Measurements from ENCODE around the gene RGS3. TPM values are rescaled to one million over a fixed set of nuclear protein-coding genes. Genes with fewer than 3 reads are reported as not detected.

RGS3 gene
- polyA plus RNA-seq, 3 donors from 2014 or later, result 76.9 to 230 (median 90.7) TPM

- Mint-ChIP-seq H3K9me3 (no peaks in the 10 kb centered on the region), H3K27me3 (ENCODE audit: low read depth in 3 of 3) (peaks cover 8 to 19% (median 18%) of the 10 kb centered on the region in 3 donors), H3K27ac (peak overlapping the region; percentile 83 to 95 (median 92)), H3K36me3 (peaks cover 3 to 6% (median 5%) of the 10 kb centered on the region in 3 donors), H3K4me3 (peak overlapping the region; percentile 66 to 74 (median 71)), H3K4me1 (peaks cover 77 to 82% of the 10 kb centered on the region in 2 donors)
- DNase-seq, result no peak
Observed at GRCh38 chr9:113513536-113513935, 50.0 kb downstream of the RGS3 start.

DNA sequence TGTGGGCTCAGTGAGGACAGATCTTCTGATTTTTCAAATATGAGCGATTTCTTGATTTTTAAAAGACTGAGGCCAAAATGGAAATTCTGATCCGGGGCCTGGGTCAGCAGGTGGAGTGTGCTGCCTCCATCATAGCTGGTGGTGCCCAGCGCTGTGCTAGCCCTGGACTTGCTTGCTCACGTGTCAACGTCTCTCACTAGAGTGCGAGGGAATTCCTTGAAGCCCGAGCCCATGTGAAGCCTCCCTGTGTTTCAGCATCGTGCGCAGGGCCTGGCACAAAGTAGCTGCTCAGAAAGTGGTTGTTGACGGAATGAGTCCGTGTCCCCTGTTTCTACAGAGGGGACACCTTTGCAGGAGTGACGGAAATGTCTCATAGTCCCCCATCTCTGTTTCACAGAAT is 50.5 kb downstream of the RGS3 start:
- peaks cover 8 to 21% (median 21%) of the 10 kb centered on the region in 3 donors for H3K27me3 Mint-ChIP-seq (ENCODE audit: low read depth in 3 of 3)
- no peaks in the 10 kb centered on the region for H3K9me3 Mint-ChIP-seq
- no peak for DNase-seq
- H3K27ac Mint-ChIP-seq, result peak overlapping the region in 3 of 6 donors; percentile 76 to 91 (median 90)
- peaks cover 8 to 11% (median 10%) of the 10 kb centered on the region in 3 donors for H3K36me3 Mint-ChIP-seq
- H3K4me1 Mint-ChIP-seq, result peaks cover 82 to 84% of the 10 kb centered on the region in 2 donors
- H3K4me3 Mint-ChIP-seq, result peak overlapping the region; percentile 66 to 74 (median 71)

- Mint-ChIP-seq H3K27me3 (ENCODE audit: low read depth in 3 of 3) (peaks cover 8 to 24% (median 21%) of the 10 kb centered on the region in 3 donors), H3K36me3 (peaks cover 13 to 15% (median 13%) of the 10 kb centered on the region in 3 donors), H3K27ac (peak overlapping the region in 1 of 6 donors; percentile 90), H3K4me3 (peak overlapping the region in 2 of 5 donors; percentile 29 to 38), H3K9me3 (no peaks in the 10 kb centered on the region), H3K4me1 (peaks cover 85 to 89% of the 10 kb centered on the region in 2 donors)
- DNase-seq, result no peak
Observed at GRCh38 chr9:113514748-113515147, 51.2 kb downstream of the RGS3 start.

GRCh38 chr9:113515862-113516261 is 52.3 kb downstream of the RGS3 start:
- peaks cover 12 to 32% (median 24%) of the 10 kb centered on the region in 3 donors for H3K27me3 Mint-ChIP-seq (ENCODE audit: low read depth in 3 of 3)
- no peaks in the 10 kb centered on the region for H3K9me3 Mint-ChIP-seq
- H3K4me3 Mint-ChIP-seq, result peak overlapping the region in 4 of 5 donors; percentile 36 to 69 (median 50)
- peak overlapping the region in 4 of 6 donors; percentile 50 to 87 (median 74) for H3K27ac Mint-ChIP-seq
- peaks cover 86 to 89% of the 10 kb centered on the region in 2 donors for H3K4me1 Mint-ChIP-seq
- DNase-seq, result no peak
- peaks cover 19 to 23% (median 22%) of the 10 kb centered on the region in 3 donors for H3K36me3 Mint-ChIP-seq

- H3K27ac Mint-ChIP-seq, result peak overlapping the region; percentile 96 to 99 (median 98)
- H3K27me3 Mint-ChIP-seq (ENCODE audit: low read depth in 3 of 3), result peaks cover 12 to 32% (median 24%) of the 10 kb centered on the region in 3 donors
- peak overlapping the region; percentile 98 to 99 (median 99) for H3K4me3 Mint-ChIP-seq
- peak; percentile 93 to 94 (median 93) for DNase-seq
- no peaks in the 10 kb centered on the region for H3K9me3 Mint-ChIP-seq
- peaks cover 23 to 30% (median 24%) of the 10 kb centered on the region in 3 donors for H3K36me3 Mint-ChIP-seq
- peaks cover 86 to 88% of the 10 kb centered on the region in 2 donors for H3K4me1 Mint-ChIP-seq
Observed at GRCh38 chr9:113516840-113517577, 53.5 kb downstream of the RGS3 start.

- H3K4me1 Mint-ChIP-seq, result peaks cover 86 to 88% of the 10 kb centered on the region in 2 donors
- H3K36me3 Mint-ChIP-seq, result peaks cover 31 to 41% (median 34%) of the 10 kb centered on the region in 3 donors
- peak overlapping the region; percentile 98 to 99 (median 99) for H3K4me3 Mint-ChIP-seq
- peak overlapping the region; percentile 96 to 99 (median 98) for H3K27ac Mint-ChIP-seq
- no peak for DNase-seq
- peaks cover 14 to 30% (median 15%) of the 10 kb centered on the region in 3 donors for H3K27me3 Mint-ChIP-seq (ENCODE audit: low read depth in 3 of 3)
- H3K9me3 Mint-ChIP-seq, result no peaks in the 10 kb centered on the region
Observed at GRCh38 chr9:113519426-113520108, 56.0 kb downstream of the RGS3 start.

DNA sequence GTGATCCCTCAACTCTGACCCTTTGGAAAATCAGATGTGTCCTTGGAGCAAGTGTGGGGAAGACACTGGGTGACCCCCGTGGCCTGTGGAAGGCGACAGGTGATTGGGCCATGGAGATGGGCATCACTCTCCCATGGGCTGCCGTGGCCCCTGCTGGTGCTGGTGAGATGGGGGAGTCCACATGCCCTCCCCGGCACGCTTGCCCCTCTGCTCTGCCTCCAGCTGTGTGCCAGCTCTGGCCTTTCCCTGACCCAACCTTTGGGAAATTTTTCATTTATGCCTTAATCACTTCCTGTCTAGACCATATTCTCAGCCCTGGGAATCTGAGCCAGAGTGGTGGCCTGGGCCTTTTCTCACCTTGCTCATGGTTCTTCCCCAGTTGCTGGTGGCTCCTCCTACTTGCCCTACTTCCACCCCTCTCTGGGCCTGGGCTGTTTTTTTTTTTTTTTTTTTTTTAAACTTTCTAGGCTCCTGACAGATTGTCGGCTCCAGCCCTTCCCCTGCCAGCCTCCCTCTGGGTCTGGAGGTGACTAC is 56.6 kb downstream of the RGS3 start:
- no peaks in the 10 kb centered on the region for H3K9me3 Mint-ChIP-seq

GRCh38 chr9:113521693-113522255 is 58.2 kb downstream of the RGS3 start:
- H3K4me1 Mint-ChIP-seq, result peaks cover 86 to 90% of the 10 kb centered on the region in 2 donors
- H3K27ac Mint-ChIP-seq, result peak overlapping the region; percentile 85 to 97 (median 89)
- no peaks in the 10 kb centered on the region for H3K9me3 Mint-ChIP-seq
- peak overlapping the region; percentile 90 to 99 (median 98) for H3K4me3 Mint-ChIP-seq
- H3K27me3 Mint-ChIP-seq (ENCODE audit: low read depth in 3 of 3), result peaks cover 14 to 37% (median 15%) of the 10 kb centered on the region in 3 donors
- peaks cover 31 to 47% (median 37%) of the 10 kb centered on the region in 3 donors for H3K36me3 Mint-ChIP-seq
- DNase-seq, result no peak

More for the DNA sequence above, 56.6 kb downstream of the RGS3 start:
- peaks cover 31 to 41% (median 34%) of the 10 kb centered on the region in 3 donors for H3K36me3 Mint-ChIP-seq
- peak overlapping the region; percentile 98 to 99 (median 99) for H3K4me3 Mint-ChIP-seq
- DNase-seq, result peak; percentile 73 to 78 (median 75)
- peak overlapping the region; percentile 96 to 99 (median 98) for H3K27ac Mint-ChIP-seq
- peaks cover 14 to 30% (median 15%) of the 10 kb centered on the region in 3 donors for H3K27me3 Mint-ChIP-seq (ENCODE audit: low read depth in 3 of 3)
- peaks cover 86 to 88% of the 10 kb centered on the region in 2 donors for H3K4me1 Mint-ChIP-seq

DNA sequence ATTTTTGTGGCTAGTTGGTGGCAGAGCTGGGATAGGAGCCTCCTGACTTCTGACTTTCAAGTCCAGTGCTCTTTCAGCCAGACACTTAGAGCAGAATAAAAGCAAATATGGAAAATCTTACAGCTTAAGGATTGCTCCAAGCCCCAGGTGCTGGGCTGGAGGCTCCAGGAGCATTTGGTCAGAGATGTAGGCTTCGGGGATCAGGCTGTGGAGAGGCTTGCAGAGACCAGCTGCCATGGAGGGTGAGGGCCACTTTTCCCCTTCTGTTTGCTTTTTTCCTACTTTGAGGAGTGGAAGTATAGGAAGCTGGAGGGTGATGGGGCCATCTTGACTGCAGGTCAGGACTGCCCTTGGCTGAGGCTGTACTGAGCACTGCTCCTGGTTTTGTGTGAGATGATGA is 58.9 kb downstream of the RGS3 start:
- Mint-ChIP-seq H3K4me1 (peaks cover 87 to 91% of the 10 kb centered on the region in 2 donors), H3K27ac (peak overlapping the region; percentile 85 to 97 (median 89)), H3K9me3 (no peaks in the 10 kb centered on the region), H3K27me3 (ENCODE audit: low read depth in 3 of 3) (peaks cover 11 to 33% (median 12%) of the 10 kb centered on the region in 3 donors), H3K36me3 (peaks cover 31 to 51% (median 43%) of the 10 kb centered on the region in 3 donors), H3K4me3 (peak overlapping the region; percentile 90 to 99 (median 98))
- DNase-seq, result no peak

DNA sequence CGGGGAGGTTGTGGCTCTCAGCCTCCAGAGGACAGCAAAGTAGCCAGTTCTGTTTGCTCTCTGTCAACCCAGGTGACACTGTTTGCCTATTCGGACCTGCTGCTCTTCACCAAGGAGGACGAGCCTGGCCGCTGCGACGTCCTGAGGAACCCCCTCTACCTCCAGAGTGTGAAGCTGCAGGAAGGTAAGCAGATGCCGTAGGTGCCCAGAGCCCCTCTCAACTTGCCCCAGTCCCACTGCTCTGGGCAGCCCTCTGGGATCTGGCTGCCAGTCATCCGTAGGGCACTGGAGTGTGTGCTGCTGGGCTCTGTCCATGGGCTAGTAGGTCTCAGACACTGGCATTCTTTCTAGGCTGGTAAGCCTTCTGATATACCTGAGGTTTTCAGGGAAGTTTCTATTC is 59.3 kb downstream of the RGS3 start:
- peak overlapping the region; percentile 85 to 97 (median 89) for H3K27ac Mint-ChIP-seq
- DNase-seq, result no peak
- peak overlapping the region; percentile 90 to 99 (median 98) for H3K4me3 Mint-ChIP-seq
- H3K27me3 Mint-ChIP-seq (ENCODE audit: low read depth in 3 of 3), result peaks cover 11 to 33% (median 12%) of the 10 kb centered on the region in 3 donors
- peaks cover 91 to 95% of the 10 kb centered on the region in 2 donors for H3K4me1 Mint-ChIP-seq
- H3K36me3 Mint-ChIP-seq, result peaks cover 31 to 55% (median 44%) of the 10 kb centered on the region in 3 donors
- H3K9me3 Mint-ChIP-seq, result no peaks in the 10 kb centered on the region

- Mint-ChIP-seq H3K4me1 (peaks cover 95 to 99% of the 10 kb centered on the region in 2 donors), H3K9me3 (no peaks in the 10 kb centered on the region), H3K27me3 (ENCODE audit: low read depth in 3 of 3) (peaks cover 10 to 29% (median 12%) of the 10 kb centered on the region in 3 donors), H3K36me3 (peaks cover 26 to 57% (median 38%) of the 10 kb centered on the region in 3 donors), H3K27ac (peak overlapping the region; percentile 85 to 97 (median 89)), H3K4me3 (peak overlapping the region; percentile 90 to 99 (median 98))
- peak; percentile 67 to 78 (median 77) for DNase-seq
Observed at GRCh38 chr9:113523421-113524141, 60.1 kb downstream of the RGS3 start.

- Mint-ChIP-seq H3K36me3 (peaks cover 19 to 50% (median 32%) of the 10 kb centered on the region in 3 donors), H3K9me3 (no peaks in the 10 kb centered on the region), H3K4me1 (peaks cover 96 to 100% of the 10 kb centered on the region in 2 donors), H3K27me3 (ENCODE audit: low read depth in 3 of 3) (peaks cover 9 to 25% (median 12%) of the 10 kb centered on the region in 3 donors), H3K4me3 (peak overlapping the region; percentile 90 to 99 (median 98)), H3K27ac (peak overlapping the region; percentile 85 to 97 (median 89))
- DNase-seq, result no peak
Observed at GRCh38 chr9:113524468-113524867, 60.9 kb downstream of the RGS3 start.

Data from immature natural killer cell (primary cell).